NCI-H2196 (cell line): ENCODE measurements around the gene CELA2B.

ENCODE experiments used
- DNase-seq: peaks from one replicate; lab custom pipeline; 2025; ENCODE audit not compliant: unreplicated experiment; lab: John Stamatoyannopoulos, UW

Gene CELA2B

DNA sequence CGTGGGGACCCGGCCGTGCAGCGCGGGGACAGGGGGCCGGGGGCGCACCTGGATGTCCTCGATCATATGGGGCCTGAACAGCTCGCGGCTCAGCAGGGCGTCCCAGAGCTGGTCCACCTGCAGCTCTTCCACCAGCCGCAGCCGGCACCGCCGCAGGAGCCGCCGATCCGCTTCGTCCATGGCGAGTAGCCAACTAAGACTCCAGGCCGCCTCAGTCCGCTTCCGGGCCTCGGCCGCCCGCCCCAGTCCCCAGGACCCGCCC, 48.0 kb downstream of the CELA2B start, which contains the start of gene CASP9:
Gene CASP9 (minus strand): TSS at position 195 of the 262 bp plus-strand sequence. CDS start 15 bp downstream, at position 180.
- no peak for DNase-seq

GRCh38 chr1:15524283-15525049, 48.6 kb downstream of the CELA2B start:
- DNase-seq = peak; percentile 99

- peak; percentile 41 for DNase-seq
Measured at GRCh38 chr1:15525050-15526020, 49.4 kb downstream of the CELA2B start.

DNA sequence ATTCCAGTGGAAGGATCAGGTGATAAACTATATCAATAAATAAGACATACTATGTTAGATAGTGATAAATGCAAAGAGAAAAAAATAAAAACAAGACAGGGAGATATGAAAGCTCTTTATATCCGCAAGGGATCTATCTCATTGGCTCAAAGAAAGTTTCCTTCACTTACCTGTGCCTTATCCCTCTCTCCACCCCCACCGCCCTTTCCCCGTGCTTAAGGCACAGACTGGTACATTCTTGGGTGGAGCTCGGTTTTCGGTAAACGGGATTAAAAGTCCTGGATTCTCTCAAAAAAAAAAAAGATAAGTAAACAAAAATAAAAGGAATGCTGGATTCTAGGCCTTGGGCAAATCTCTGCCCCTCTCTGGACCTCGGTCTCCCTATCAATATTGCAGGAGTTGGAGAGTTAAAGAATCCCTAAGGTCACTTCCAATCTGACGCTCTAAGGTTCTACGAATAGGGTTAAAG, 50.2 kb downstream of the CELA2B start:
- no peak for DNase-seq

- DNase-seq = peak; percentile 100
Measured at GRCh38 chr1:15526490-15527339, 50.8 kb downstream of the CELA2B start, which contains the start of gene DNAJC16. DNAJC16 (plus strand) TSS chr1:15526848; CDS start chr1:15529106, 2,258 bp downstream.

- DNase-seq = no peak
Measured at GRCh38 chr1:15531003-15531402, 55.1 kb downstream of the CELA2B start.

GRCh38 chr1:15531682-15532081, 55.8 kb downstream of the CELA2B start:
- no peak for DNase-seq

GRCh38 chr1:15538771-15539170, 62.9 kb downstream of the CELA2B start:
- peak; percentile 33 for DNase-seq

DNA sequence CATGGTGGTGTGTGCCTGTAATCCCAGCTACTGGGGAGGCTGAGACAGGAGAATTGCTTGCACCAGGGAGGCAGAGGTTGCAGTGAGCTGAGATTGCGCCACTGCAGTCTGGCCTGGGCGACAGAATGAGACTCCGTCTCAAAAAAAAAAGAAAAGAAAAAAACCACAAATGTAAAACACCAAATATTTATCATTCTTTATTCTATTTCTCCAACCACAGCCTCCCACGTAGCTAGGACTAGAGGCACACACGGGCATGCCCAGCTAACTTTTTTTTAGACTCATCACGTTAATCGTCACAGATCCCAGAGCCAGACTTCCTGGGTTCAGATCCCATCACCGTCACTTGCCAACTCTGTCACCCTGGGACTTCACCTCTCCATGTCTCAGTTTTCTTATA, 64.3 kb downstream of the CELA2B start:
- no peak for DNase-seq
